HG03060 (cell line): ENCODE measurements around the gene L3HYPDH.

Experiments
- ATAC-seq: cut with Tn5 transposase; IDR thresholded peaks from one replicate; pipeline ENCODE4 v1.9.1; 2021; ENCODE audit warnings: low read depth, moderate number of reproducible peaks; ENCODE audit not compliant: unreplicated experiment

Gene L3HYPDH

DNA sequence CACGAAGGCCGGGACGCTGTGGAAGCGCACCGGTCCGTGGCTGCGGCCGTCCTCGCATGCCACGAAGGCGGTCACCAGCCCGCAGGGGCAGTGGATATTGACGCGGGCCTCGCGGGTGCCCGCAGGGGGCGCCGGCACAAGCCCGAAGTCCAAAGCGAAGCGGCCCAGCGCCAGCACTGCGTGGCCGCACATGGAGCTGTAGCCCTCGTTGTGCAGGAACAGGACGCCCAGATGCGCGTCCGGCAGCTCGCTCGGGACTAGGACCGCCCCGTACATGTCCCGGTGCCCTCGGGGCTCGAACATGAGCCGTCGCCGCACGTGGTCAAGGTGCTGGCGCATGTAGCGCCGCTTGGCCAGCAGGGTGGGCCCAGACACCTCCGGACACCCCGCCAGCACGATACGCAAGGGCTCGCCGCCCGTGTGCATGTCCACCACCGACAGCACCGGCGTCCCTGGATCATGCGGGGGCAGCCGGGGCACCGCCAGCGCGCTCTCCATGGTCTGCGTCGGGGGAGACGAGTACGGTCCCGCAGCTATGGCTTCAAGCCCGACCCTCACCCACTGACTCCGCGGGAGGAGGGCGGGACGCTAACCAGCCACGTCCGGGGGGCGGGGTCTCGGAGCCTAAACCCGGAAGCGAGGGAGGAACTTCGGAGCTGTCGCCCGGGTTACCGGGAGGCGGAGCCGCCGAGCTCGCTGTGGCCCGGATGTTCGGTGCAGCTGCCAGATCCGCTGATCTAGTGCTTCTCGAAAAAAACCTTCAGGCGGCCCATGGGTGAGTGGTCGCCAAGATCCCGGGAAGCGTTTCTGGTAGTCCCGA lies at the start of gene L3HYPDH, which contains the start of gene JKAMP:
L3HYPDH (minus strand) TSS at position 590 of the 820 bp plus-strand sequence; CDS start at position 498, 92 bp downstream.
JKAMP (plus strand) TSS at position 699 of the 820 bp plus-strand sequence; CDS start at position 772, 73 bp downstream.
- peak; percentile 70 for ATAC-seq

DNA sequence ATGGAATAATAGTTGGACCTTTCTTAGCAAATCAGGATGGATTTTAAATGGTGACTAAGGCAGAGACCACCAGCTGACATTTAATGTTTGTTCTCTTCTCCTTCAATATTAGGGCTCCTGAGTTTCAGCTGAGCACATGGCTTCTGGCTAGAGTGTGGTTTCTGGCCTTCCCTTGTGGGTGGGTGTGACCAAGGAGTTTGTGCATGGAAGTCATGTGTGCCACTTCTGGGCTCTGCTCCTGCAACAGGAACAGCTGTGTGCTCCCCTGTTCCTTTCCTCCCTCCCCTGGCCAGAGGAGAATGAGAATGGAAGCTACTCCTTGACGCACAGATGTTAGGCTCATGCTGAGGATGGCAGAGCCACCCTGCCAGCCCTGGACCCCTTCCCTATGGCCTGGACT lies 48.2 kb upstream of the L3HYPDH start:
- no peak for ATAC-seq

DNA sequence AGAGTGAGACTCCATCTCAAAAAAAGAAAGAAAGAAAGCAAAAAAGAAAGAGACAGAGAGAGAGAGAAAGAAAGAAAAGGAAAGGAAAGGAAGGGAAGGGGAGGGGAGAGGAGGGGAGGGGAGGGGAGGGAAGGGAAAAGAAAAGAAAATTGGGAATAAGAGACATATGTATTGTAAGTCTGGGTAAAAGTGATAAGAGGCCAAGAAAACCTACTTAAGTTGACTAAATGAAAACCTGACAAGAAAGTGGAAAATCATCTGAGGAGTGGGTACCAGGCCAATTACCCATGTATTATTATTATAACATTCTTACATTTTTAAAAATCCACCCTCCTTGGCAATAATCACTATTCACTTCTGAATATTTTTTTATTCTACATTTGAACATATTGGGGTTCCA lies 46.1 kb upstream of the L3HYPDH start:
- no peak for ATAC-seq

DNA sequence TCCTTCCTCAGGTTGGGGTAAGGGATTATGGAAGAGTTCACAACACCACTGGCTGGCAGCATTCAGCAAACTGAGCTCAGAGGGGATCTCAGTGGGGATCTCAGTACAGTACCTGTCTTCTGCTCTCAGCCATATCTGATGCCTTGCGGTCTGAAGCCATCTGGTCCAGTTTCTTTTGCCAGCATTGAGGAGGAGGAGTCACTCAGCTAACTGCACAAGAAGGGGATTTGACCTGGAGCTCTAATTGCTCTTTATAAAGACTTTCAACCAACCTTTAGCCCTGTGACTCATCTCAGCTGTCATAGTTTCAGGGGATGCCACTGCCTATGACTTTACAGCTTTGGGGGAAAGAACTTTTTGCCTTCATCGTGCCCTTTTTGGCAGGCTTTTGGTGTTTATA lies 45.0 kb upstream of the L3HYPDH start:
- ATAC-seq = no peak

DNA sequence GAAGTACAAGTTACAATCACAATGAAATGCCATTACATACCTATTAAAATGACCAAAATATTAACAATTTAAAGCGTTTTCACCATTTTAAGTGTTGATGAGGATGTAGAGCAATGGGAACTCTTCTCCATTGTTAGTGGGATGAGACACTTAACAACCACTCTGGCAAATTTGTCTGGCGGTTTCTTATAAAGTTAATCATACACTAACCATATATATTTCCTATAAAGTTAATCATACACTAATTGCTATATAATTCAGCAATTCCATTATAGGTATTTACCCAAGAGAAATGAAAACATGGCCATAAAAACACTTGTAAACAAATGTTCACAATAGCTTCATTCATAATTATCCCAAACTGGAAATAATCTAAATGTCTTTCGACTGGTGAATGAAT lies 36.0 kb upstream of the L3HYPDH start:
- ATAC-seq = no peak

DNA sequence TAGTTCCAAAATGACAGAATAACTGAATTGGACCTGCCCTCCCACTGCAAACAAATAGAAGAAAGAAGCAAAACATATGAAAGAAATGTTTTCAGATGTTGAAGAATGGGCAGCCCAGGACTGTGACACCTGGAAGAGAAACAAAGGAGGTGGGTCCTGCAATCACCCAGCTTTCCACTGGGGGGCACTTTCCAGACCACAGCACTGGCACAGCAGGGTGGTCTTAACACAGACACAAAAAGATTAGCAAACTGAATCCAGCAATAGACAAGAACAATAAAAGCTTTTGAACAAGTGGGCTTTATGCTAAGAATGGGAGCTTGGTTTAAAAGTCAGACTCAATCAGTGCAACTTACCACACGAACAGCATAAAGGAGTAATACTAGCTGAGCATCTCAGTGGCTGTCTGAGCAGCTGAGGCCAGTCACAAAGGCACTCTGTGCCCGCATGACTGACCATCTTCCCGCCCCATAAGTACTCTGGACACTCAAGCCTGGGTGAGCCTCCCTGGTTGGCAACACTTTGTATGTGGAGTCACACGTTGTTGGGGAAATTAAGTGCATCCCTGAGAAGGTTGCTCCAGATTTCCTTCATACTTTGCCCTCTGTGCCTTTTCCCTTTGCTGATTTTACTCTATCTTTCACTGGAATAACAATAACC lies 27.8 kb upstream of the L3HYPDH start:
- no peak for ATAC-seq

DNA sequence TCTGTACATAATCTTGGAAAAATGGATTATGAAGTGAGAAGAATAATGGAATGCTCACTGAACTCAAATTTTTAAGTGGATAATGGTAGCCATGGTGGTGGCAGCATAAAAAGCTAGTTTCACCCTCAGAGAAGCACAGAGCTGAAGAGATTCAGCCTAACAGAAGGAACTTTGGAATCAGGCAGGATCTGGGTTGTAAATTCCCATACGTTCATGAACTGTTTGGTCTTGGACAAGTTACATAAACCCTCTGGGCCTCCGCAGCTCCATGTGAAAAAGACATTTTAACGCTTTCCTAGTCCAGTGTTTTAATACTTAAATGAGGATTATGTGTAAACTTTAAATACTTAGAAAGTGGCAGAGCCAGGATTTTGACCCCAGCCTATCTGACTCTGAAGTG lies 26.8 kb upstream of the L3HYPDH start:
- no peak for ATAC-seq

DNA sequence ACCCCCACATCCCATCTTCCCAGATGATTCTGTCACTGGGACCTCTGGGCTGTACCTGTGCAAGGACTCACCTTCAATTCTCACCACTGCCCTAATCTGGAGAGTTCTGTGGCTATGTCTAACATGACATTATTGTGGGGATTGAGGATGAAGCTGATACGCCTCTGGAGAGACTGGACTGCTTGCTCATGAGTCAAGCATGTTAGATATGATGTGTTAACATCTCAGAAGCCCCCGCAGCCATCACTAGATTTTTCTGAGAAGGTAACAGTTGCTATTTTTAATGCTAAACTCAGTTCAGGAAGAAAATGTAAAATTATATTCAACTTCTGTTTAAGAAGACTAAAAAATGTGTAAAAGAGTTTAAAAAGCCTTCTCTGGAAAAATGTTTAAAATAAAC lies 25.8 kb upstream of the L3HYPDH start:
- ATAC-seq = no peak

DNA sequence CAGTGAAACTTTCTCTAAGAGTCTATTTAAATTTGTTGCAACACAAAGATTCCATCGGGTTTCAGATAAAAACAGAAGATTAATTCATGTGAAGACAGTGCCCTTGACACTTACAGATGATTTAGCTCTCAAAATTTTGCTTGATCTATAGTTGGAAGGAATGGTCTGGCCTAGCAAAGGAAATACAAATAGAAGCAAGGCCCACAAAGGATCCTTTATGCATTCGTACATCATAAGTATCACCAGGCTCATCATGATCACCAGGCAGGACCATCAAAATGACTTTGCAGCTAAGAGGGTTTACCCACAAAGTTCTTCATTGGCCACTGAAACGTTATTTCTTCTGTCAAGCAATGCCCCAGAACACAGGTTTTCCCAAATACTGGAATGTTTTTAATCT lies 24.9 kb upstream of the L3HYPDH start:
- no peak for ATAC-seq

DNA sequence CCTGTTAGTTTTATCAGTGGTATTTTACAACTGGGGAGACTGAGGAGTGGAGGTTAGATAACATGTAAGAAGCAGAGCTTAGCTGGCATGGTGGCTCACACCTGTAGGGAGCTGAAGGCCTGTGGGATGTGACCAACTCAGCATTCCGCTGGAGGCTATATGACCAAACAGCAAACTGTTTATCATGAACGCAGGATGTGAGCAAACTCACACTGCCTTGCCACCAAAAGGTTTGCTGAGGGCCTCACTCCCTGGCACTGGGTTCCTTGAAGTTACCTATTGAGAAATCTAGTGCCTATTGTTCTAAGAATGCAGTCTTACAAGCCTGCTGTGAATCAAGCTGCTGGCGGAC lies 23.5 kb upstream of the L3HYPDH start:
- ATAC-seq = no peak

DNA sequence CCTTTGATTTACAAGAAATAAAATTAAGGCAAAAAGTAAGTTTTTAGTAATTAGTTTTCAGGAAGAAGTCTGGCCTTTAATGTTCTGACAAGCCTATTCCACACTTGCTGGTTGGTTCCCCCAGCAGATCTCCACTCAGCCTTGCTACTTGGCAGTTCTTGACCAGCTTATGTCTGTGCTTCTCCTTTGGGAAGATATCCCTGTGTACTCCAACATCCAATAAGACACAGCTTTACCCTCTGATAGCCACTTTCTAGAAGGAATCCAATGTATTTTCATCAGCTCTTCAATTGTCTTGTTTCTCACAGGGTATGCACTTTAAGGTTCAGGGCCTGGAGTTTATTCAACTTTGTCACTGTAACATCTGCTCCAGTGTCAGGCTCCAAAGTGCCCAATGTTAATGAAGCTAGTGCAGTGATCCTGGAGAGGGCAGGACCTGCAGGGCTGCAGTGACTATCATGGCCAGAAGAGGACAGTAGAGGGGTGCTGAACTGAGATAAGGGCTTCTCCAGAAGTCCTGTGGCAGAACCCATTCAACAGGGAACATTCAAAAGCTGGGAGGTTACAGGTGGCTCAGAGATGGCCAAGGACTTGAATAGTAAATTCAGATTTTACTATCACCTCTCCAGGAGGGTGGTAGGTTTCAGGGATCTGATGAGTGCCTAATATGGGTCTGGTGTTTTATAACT lies 23.0 kb upstream of the L3HYPDH start:
- ATAC-seq = peak; percentile 67

DNA sequence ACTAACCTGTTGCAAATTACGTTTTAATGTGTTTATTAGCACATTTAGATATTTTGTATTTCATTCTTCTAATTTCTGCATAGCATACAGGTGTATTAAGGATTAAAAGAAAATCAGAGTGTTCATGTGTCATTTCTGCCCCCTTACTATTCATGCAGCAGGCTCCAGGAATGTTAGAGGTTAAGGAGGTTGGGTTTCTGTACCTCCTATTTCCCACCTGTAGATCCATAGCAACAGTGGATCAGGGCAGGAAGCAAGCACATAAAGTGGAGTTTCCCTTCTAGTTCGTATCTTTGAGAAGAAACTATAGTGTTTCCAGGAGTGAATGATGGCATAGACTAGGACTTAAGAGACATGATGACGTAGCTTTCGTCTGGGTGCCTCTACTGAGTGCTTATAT lies 19.0 kb upstream of the L3HYPDH start:
- no peak for ATAC-seq

DNA sequence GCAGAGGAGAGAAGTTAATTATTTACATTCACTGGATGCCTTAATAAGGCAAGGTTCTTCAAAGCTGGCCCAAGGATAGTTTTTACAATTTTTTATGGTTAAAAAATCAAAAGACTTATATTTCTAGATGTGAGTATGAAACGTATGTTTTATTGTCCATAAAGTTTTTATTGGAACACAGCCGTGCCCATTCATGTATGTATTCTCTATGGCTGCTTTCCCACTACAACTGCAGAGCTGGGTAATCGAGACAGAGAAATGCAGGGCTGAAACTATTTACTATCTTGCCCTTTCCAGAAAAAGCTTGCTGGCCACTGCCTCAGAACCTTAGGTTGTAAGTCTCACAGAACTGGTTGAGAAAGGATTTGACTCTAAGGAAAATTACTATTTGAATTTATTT lies 16.5 kb upstream of the L3HYPDH start:
- ATAC-seq = no peak

DNA sequence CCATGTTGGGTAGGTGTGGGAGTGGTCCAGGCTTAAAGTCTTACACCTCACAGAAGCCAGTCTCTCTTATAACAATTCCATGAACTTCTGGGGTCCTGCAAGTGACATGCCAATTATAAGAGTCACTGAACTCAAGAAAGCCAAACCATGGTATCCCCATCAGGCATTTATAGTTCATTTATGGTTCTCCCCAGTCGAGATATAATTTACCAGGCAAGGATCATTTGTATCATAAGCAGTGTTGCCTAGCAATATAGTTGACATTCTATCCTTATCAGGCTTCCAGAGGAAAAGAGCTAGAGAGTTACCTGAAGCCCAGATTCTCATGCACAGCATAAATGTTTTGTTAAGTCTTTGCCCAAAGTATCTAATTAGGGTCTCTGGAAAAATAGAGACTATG lies 8.2 kb upstream of the L3HYPDH start:
- no peak for ATAC-seq

DNA sequence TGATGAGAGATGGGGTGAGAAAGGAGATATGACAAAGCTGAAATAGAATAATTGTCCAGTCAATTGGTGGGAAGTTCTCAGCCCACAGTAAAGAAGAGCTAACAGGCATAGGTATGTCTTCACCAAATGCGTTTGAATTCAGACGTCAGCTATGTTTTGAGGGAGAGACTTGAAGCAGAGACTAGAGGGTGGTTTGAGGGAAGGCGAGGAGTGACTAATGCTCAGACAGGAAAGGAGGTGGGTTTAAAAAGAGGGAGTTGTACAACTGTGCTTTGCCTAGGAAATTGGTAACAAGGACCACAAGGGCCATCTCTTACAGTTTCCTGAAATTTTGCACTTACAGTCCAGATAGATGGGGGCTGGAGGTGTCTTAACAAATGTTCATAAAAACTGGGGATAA lies 6.5 kb upstream of the L3HYPDH start:
- ATAC-seq = no peak

DNA sequence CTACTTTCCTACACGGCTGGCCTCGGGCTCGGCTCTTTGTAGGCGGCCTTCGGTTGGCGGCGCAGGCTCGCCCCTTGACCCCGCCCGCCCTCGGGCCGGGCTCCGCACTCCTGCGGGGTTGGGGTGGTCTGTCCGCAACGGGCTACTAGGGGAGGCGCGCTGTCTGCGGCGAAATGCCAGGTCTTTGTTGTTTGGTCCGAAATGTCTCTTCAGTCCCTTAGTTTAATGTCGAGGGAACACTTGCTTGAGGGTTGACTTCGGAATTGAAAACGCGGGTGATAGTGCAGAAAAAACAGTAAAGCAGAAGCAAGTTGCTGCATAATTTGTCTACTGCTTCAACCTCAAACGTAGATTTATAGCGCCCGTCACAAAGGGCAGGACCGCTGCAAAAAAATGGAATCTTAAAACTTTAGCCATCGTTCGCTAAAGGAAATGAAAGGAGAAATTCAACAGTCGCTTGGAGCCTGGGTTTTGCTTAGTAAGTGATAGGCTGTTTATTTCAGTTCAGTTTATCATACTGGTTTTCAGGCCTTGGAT lies 499 bp upstream of the L3HYPDH start:
- peak; percentile 20 for ATAC-seq

DNA sequence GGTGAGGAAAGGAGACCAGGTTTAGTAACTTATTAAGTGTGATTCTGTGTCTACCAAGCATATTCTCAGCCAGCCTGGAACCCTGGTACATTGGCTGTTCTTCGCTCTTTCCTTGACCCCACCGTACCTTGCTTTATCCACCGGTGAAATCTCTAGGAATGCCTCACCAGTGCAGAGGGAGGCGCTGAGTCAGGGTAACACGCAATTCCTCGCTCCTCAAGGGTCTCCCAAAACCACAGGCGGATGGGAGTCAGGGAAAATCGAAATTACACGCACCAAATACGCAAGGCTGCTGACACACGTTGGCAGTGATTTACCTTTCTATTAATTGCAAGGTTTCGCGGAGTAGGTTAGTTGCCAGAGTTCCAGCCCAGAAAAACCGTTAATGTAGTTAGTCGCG lies 845 bp downstream of the L3HYPDH start:
- ATAC-seq = no peak

DNA sequence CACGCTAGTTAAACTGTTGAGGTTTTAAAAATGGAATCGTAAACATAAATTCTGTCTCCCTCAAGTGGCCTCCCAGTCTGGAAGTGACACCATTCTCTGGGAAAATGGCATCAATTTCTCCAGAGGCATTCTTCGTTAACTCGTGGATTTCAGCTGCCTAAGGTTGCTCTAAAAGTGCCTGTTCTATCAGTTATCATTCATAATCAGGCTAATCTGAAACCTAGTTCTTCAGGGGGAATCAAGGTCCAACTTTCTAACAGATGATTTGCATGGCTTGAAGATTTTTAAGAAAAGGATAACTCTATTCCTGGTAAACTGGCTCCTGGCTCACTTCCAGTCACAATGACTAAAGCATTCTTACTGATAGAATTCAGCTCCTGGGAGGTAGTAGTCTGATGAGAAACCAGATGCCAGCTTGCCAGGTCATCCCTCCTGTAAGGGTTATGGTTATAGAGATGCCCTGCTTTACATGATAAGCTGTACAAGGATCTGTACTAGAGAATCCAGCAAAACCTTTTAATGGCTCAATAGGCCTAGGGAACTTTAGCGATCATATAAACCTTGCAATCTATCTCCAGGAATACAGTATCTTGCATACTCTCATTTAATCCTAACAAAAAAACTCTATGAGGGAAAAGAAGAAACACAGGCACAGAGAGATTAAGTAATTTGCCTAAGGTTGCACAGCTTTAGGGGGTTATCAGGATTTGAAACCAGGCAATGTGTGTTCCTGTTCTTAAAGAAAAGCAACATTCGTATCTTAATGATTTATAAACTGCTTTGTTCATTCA lies 1.5 kb downstream of the L3HYPDH start:
- ATAC-seq = no peak

DNA sequence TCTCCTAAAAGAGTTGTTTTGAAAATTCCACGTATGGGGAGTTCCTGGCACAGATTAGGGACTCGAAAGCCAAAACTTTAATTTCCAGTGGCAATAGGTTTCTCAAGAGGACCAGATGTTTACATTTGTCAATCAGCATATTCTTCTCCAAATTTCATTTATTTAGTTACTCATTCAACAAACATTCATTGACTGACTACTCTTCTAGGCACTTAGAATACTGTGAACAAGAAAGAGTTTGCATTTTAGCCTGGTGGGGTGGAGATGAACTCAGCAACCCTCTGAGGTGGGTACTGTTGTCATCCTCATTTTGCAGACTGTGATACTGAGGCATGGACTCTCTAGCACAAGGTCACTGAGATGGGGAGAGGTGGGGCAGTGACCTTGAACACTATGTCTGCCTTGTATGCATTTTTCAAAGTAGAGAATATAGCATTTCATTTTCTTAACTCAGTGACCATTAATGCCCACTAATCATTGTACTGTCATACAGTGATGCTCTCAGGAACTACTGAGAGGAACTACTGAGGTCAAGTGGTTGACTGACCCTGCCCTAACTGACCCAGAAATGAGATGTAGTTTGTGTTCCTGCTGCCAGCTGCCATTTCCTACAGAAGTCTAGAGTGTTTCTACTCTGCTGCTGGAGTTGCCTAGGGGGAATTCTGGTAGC lies 2.2 kb downstream of the L3HYPDH start:
- no peak for ATAC-seq

DNA sequence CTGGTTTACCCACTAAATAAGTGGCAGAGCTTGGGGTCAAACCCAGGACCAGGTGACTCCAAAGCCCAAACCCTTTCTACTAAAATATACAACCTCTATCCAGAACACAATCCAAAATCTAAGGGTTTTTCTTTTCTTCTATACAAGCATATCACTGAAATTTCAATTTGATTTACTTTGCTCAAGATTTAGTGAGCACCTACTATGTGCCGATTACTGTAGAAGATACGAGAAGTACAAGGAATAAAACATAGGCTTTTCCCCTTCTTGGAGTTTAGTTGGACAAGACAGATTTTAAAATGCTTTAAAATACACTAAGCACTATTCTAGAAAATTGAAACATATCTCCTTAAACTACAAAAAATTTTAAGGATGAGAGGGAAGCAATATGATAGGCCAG lies 2.8 kb downstream of the L3HYPDH start:
- ATAC-seq = no peak
